HCT116 (cell line): ENCODE results near the gene TLR9. TPM values are rescaled to one million over a fixed set of nuclear protein-coding genes. Genes with fewer than 3 reads are reported as not detected.

ENCODE experiments used
- EZH2 ChIP-seq: fragments of 200-600 bp; sonication (generic); IDR thresholded peaks from 2 replicates; pipeline ENCODE4 v1.6.1; 2017; ENCODE audit warnings: antibody characterized with exemption, mixed run types
- POLR2A ChIP-seq: IDR thresholded peaks from 2 replicates; pipeline ENCODE4 v1.7.0; 2011; ENCODE audit warnings: borderline replicate concordance; ENCODE audit not compliant: insufficient read depth, insufficient read length; ENCODE audit errors: extremely low read depth
- POLR2AphosphoS5 ChIP-seq: IDR thresholded peaks from 2 replicates; pipeline ENCODE4 v1.6.1; 2011; ENCODE audit warnings: mild to moderate bottlenecking, low read depth, low read length, moderate library complexity
- RAD21 ChIP-seq: IDR thresholded peaks from 2 replicates; pipeline ENCODE4 v1.6.1; 2012; ENCODE audit warnings: low read depth, mild to moderate bottlenecking
- REST ChIP-seq: IDR thresholded peaks from 2 replicates; pipeline ENCODE4 v1.6.1; 2012; ENCODE audit warnings: low read depth
- SIN3A ChIP-seq: IDR thresholded peaks from 2 replicates; pipeline ENCODE4 v1.6.1; 2012; ENCODE audit warnings: low read depth
- SRF ChIP-seq: IDR thresholded peaks from 2 replicates; pipeline ENCODE4 v1.6.1; 2012; ENCODE audit warnings: low read depth
- TCF7L2 ChIP-seq: IDR thresholded peaks from 2 replicates; pipeline ENCODE4 v1.7.0; 2011; ENCODE audit warnings: borderline replicate concordance, inconsistent platforms; ENCODE audit not compliant: insufficient read depth, insufficient read length; ENCODE audit errors: extremely low read depth
- total RNA-seq: library from RNA; stranded (reverse); gene quantifications from one replicate; pipeline ENCODE4 v1.2.1, GENCODE V29; 2021; ENCODE audit not compliant: unreplicated experiment
- TF ChIP-seq, protein P1 (sequence below): IDR thresholded peaks from 2 replicates; pipeline ENCODE4 v1.6.1; 2012
- TF ChIP-seq, protein P2 (sequence below), 3 experiments: fragments of 200-600 bp in 1 of 3; sonication (generic) in 1 of 3; IDR thresholded peaks in 2 of 3; conservative IDR thresholded peaks in 1 of 3; 2 replicates each; pipeline ENCODE4 v1.5.1; 2012 to 2017; ENCODE audit warnings: low read depth in 2 of 3, low read length in 2 of 3, antibody characterized with exemption in 1 of 3, borderline replicate concordance in 1 of 3, control low read depth in 1 of 3, mild to moderate bottlenecking in 1 of 3, mixed read lengths in 1 of 3, mixed run types in 1 of 3, moderate library complexity in 1 of 3; ENCODE audit not compliant: insufficient read depth in 1 of 3

The TLR9 gene
- total RNA-seq, 1 experiment from 2014 or later: 0.15 TPM

GRCh38 chr3:52204337-52205073, 20.9 kb downstream of the TLR9 start (continued):
- TF ChIP-seq REST: no peak
- TF ChIP-seq RAD21: no peak
- TF ChIP-seq, protein P1, sequence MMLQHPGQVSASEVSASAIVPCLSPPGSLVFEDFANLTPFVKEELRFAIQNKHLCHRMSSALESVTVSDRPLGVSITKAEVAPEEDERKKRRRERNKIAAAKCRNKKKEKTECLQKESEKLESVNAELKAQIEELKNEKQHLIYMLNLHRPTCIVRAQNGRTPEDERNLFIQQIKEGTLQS: no peak
- no peak for TF ChIP-seq EZH2
- TF ChIP-seq SIN3A: no peak
- TF ChIP-seq POLR2A: no peak
- TF ChIP-seq TCF7L2: no peak
- TF ChIP-seq POLR2AphosphoS5: no peak
- TF ChIP-seq SRF: no peak
- TF ChIP-seq, protein P2, sequence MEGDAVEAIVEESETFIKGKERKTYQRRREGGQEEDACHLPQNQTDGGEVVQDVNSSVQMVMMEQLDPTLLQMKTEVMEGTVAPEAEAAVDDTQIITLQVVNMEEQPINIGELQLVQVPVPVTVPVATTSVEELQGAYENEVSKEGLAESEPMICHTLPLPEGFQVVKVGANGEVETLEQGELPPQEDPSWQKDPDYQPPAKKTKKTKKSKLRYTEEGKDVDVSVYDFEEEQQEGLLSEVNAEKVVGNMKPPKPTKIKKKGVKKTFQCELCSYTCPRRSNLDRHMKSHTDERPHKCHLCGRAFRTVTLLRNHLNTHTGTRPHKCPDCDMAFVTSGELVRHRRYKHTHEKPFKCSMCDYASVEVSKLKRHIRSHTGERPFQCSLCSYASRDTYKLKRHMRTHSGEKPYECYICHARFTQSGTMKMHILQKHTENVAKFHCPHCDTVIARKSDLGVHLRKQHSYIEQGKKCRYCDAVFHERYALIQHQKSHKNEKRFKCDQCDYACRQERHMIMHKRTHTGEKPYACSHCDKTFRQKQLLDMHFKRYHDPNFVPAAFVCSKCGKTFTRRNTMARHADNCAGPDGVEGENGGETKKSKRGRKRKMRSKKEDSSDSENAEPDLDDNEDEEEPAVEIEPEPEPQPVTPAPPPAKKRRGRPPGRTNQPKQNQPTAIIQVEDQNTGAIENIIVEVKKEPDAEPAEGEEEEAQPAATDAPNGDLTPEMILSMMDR (IDR thresholded peaks at IDR 0.05 in 2 of 3, conservative IDR thresholded peaks at IDR 0.05 in 1 of 3; ENCODE audit: borderline replicate concordance in 1 of 3, insufficient read depth in 1 of 3, low read depth in 2 of 3, low read length in 2 of 3): no peak
